ENCODE measurements around the gene FBXO47.

The FBXO47 gene

DNA sequence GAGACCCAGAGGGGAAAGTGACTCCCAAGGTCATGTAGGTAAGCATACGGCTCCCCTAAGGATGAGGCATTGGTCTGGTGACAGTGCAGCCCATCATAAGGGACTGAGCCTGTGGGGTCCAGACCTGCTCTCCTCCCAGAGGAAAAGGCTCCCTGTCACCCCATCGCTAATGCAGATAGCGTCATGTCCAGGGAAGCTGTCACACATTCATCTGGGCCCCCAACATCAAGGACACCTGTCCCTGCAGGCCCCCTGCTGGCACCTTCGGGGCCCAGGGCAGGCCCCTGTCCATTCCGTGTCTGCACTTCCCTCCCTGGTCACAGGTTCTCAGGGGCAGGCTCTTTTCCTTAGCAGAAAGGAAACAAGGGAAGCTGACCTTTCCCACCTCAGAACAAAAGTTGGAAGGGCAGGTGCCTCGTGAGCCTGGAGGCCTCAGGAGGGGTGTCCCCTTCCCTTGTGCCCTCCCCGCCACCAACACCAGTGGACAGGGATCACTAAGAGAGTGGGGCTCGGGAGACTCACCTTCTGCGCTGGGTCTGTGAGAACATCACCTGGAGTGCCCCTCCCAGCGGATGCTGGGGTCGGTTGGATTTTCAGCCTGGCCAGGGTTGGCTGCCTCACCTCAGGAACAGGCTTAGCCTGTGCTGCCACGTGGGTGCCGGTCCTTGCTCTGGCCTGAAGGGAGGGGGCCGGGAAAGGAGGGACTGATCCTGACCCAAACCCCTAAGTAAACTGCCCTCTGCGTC lies 59.1 kb downstream of the FBXO47 start:
- H3K27ac ChIP-seq = peak overlapping the region; percentile 47 to 75
- TF ChIP-seq CTCF (IDR thresholded peaks at IDR 0.05) = no peak
- peak overlapping the region; percentile 25 for H3K4me3 ChIP-seq
- no peak for DNase-seq (ENCODE audit: low spot score)

- TF ChIP-seq CTCF (IDR thresholded peaks at IDR 0.05) = no peak
Observed at GRCh38 chr17:38906460-38907228, 60.6 kb downstream of the FBXO47 start.

GRCh38 chr17:38905375-38905774 lies 61.8 kb downstream of the FBXO47 start:
- Histone ChIP-seq H3K27ac (no peak overlapping the region), H3K4me3 (no peak overlapping the region)
- DNase-seq (ENCODE audit: low spot score) = no peak
- TF ChIP-seq CTCF (IDR thresholded peaks at IDR 0.05) = no peak

More at GRCh38 chr17:38906460-38907228, 60.6 kb downstream of the FBXO47 start:
- Histone ChIP-seq H3K4me3 (no peak overlapping the region), H3K27ac (peak overlapping the region in 1 of 2 donors; percentile 75)
- no peak for DNase-seq (ENCODE audit: low spot score)

- DNase-seq (ENCODE audit: low spot score) = no peak
- Histone ChIP-seq H3K4me3 (no peak overlapping the region), H3K27ac (no peak overlapping the region)
- TF ChIP-seq CTCF (IDR thresholded peaks at IDR 0.05) = no peak
Observed at GRCh38 chr17:38904892-38905291, 62.3 kb downstream of the FBXO47 start.

DNA sequence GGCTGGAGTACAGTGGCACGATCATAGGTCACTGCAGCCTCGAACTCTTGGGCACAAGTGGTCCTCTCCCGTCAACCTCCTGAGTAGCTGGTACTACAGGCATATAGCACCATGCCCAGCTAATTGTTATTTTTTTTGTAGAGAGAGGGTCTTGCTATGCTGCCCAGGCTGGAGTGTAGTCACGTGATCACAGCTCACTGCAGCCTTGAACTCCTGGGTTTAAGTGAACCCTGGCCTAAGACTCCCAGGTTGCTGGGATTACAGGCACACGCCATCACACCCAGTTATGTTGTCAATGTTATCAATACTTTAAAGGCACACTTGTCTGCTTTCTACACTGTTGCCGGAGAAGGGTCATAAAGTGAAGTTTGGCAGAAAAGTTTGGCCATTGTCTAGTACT lies 63.8 kb downstream of the FBXO47 start:
- Histone ChIP-seq H3K27ac (peak overlapping the region; percentile 43 to 64), H3K4me3 (no peak overlapping the region)
- DNase-seq (ENCODE audit: low spot score) = no peak
- TF ChIP-seq CTCF (IDR thresholded peaks at IDR 0.05) = no peak

DNA sequence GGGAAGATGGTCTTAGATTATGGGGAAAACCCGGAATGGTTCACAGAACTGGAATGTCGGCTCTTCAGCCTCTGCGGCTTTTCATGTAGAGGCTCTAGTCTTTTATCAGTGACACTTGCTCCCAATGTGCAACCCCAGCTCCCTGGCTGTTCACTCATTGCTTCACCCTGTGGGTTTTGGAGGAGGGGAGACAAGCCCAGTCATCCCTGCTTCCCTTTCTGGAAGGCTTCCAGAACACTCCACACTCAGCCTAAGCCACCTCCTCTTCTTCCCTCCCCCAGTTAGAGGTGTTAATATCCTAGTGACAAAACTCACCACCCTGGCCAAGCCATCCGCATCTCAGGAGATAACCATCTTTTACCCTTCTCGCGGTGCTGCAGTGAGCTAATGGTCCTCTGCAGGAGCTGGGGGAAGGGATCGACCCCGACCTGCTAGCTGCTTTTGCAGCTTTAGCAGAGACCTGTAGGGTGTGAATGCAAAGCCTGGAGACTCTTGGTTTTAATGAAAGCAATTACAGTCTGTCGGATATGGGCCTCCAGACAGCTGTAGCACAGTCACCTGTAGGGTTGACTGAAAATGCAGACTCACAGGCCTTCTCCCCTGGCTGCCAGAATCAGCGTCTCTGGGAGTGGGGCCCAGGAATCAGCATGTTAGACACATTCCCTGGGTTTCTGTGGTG lies 66.1 kb downstream of the FBXO47 start:
- no peak for TF ChIP-seq CTCF (IDR thresholded peaks at IDR 0.05)
- no peak for DNase-seq (ENCODE audit: low spot score)
- peak overlapping the region; percentile 43 to 74 for H3K27ac ChIP-seq
- H3K4me3 ChIP-seq = peak overlapping the region; percentile 29
